ENCODE data around the gene GPRASP2.
"Not testable (repeated sequence)": the region's sequence is repeated elsewhere in the genome, so short reads cannot be mapped to it uniquely, and the experiment has no call there.

GRCh38 chrX:102667034-102667433 is 45.2 kb upstream of the GPRASP2 start:
- not testable (repeated sequence) for TF ChIP-seq EZH2 (IDR thresholded peaks at IDR 0.05; ENCODE audit: insufficient read depth, poor library complexity, severe bottlenecking); EZH2phosphoT487 (IDR thresholded peaks at IDR 0.05; ENCODE audit: insufficient read depth, low read depth)
